Activated CD8-positive, alpha-beta memory T cell treated with anti-CD3 and anti-CD28 coated beads for 36 hours (primary cell): ENCODE measurements around the gene TM4SF1. TPM values are rescaled to one million over a fixed set of nuclear protein-coding genes. Genes with fewer than 3 reads are reported as not detected.
"Not testable (repeated sequence)": the region's sequence is repeated elsewhere in the genome, so short reads cannot be mapped to it uniquely, and the experiment has no call there.

Experiments
- CTCF ChIA-PET: fragments of 350-600 bp; sonication (Branson Sonifier 250); formaldehyde crosslinking; loops from one replicate; lab custom pipeline; 2021; ENCODE audit warnings: antibody characterized with exemption; lab: Charles Lee
- POLR2A ChIA-PET: fragments of 350-600 bp; sonication (Branson Sonifier 250); formaldehyde crosslinking; loops from one replicate; lab custom pipeline; 2021; ENCODE audit warnings: antibody characterized with exemption; lab: Charles Lee
- total RNA-seq, 2 experiments: library from RNA; stranded (reverse); gene quantifications; one replicate each; pipeline ENCODE4 v1.2.3, GENCODE V29; 2021

Gene TM4SF1
- total RNA-seq, 2 experiments from 2014 or later = not detected

DNA sequence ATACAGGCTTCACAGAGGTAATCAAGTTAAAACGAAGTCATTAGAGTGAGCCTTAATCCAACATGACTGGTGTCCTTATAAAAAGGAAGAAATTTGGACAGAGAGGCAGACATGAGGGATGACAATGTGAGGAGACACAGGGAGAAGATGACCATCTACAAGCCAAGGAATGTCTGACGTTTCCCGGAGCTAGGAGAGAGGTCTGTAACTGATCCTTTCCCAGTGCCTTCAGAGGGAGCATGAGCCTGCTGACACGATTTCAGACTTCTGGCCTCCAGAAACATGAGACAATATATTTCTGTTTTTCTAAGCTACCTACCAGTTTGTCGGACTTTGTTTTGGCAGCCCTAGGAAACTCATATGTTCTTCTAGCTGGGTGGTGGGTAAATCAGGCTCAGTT is 15.1 kb downstream of the TM4SF1 start:
- ChIA-PET POLR2A (no interaction called here), CTCF (interaction anchor here (2.3 kb wide), 1 partner anchor 9 kb away, joined by 6 read pairs; no protein-coding TSS in a partner anchor)

DNA sequence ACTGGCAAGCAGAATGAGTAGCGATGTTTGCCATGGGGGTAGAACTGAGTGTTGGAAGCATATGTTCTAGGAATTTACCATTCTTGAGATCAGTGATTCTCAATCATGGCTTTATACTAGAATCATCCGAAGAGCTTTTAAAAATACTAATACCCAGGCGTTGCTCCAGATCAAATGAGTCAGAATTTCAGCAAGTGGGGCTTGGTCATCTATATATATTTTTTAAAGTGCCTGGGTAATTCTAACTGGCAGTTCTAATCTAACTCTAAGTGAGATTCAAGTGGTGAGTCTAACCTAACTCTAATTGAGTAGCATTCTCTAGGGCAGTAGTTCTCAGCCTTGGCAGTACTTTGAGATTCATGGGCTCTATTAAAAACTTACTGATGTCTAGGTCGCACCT is 20.8 kb downstream of the TM4SF1 start:
- CTCF ChIA-PET = no interaction called here
- POLR2A ChIA-PET = no interaction called here

DNA sequence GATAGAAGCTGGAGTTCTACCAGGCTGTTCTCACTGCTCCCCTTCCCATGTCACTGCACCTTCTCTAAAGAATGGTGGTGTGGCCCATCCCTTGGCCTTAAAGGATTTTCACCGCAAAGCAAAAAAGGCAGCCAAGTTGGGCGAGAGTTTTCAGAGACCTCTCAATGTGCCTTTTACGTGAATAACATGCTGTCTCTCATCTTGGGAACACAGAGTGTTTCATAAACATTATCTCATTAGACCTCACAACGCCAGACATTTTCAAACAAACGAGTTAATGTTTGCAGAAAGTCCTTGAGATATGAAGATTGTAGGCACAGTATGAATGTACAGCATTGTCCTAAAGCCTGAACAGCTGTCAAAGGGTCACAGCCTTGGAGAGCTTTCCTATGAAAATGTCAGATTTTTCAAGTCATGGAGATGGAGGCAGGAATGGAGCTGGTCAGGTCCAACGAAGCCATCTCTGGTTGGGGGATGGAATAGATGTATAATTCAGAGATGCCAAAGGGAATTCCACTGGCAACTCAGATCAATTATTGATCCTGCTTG is 21.3 kb downstream of the TM4SF1 start:
- CTCF ChIA-PET = no interaction called here
- POLR2A ChIA-PET = no interaction called here

DNA sequence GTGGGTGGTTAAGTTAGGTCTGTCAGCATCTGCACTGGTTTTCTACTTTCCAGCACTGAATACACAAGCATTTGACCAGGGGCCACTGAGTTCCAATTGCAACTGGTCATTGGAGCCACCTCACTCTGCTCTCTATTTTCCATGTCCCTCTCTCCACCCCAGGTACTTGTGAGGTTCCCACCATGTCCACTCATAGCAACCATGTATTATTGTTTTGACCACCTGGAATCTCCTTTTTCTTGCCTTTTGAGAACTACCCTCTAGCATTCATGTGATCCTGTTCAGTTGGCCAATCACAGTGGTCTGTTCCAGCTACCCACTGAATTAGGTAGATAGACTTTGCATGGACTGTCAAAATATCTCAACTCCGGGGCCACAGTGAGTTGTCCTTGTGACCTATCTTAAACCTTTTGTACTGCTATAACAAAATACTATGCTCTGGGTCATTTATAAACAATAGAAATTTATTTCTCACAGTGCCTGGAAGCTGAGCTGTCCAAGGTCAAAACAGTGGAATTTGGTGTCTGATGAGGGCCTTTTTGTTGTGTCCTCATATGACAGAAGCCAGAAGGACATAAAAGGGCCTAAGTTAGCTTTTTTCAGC is 23.8 kb downstream of the TM4SF1 start:
- ChIA-PET CTCF (interaction anchor here (1.6 kb wide), 1 partner anchor 8 kb away, joined by 6 read pairs; no protein-coding TSS in a partner anchor), POLR2A (no interaction called here)

DNA sequence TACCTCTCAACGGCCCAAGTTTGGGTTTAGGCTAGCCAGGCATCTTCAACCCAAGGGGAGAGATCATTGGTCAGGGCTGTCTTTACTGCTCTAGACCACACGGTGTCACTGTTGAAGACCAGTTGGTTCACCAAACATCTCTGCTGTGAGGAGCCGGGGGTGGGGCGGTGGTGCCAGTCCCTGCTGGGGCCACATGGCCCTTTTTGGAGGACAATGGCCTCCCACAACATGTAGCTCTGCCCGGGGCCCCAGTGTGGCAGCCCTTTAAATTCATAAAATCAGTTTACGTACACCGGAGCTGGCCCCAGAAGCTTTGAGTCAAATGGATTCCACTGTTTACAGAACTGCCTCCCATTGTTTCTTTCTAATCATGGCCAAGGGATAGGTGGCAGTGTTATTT is 24.9 kb downstream of the TM4SF1 start:
- ChIA-PET CTCF (interaction anchor here (1.6 kb wide), 1 partner anchor 10 kb away, joined by 6 read pairs; no protein-coding TSS in a partner anchor), POLR2A (no interaction called here)

DNA sequence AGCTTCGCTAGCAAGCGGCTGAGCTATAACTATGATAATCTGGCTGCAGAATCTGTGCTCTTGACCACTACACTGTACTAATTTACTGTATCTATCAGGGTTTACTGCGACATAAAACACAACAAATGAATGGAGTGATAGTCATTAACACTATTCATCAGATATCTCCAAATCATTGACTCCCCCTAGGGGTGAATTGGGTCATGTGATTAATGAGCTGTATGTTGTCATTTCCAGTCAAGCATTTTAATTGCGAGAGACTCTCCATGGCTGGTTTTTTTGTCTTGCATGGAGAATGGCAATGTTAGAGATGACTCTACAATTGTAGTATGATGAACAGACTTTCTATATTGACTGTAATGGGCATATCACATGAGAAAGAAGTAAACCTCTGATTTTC is 33.5 kb downstream of the TM4SF1 start:
- CTCF ChIA-PET = no interaction called here
- POLR2A ChIA-PET = no interaction called here

DNA sequence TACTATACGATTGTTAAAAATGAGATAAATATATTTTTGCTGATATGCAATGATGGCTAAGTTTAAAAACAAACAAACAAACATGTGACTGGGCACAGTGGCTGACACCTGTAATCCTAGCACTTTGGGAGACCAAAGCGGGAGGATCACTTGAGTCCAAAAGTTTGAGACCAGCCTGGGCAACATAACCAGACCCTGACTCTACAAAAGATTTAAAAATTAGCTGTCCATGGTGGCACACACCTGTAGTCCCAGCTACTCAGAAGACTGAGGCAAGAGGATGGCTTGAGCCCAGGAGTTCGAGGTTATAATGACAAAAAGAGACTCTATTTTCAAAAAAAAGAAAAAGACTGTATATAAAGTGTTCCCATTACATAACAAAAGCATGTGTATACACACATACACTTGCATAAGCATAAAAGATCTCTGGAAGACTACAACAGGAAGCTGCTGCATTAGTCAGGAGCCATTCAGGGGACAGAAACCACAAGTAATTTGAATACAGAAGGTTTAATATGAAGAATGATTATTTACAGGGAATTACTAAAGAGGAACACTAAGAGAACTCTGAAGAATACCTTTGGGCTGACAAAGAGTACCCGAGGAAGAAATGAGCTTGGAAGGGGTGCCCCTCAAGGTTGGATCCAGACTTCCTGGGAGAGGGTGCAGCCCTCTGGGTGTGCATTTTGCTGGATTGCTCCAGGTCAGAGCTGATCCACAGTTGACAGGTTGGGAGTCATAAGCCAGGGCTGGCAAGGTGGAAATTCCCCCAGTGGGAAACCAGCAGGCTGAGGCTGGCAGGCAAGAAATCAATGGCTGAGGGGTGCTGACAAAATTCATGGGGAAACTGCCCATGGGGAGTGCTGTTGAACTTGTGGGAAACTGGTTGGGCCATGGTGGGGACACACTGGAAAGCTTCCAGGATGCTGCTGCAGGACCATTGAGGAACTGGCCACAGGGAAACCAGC is 34.8 kb downstream of the TM4SF1 start:
- CTCF ChIA-PET = no interaction called here
- POLR2A ChIA-PET = no interaction called here

DNA sequence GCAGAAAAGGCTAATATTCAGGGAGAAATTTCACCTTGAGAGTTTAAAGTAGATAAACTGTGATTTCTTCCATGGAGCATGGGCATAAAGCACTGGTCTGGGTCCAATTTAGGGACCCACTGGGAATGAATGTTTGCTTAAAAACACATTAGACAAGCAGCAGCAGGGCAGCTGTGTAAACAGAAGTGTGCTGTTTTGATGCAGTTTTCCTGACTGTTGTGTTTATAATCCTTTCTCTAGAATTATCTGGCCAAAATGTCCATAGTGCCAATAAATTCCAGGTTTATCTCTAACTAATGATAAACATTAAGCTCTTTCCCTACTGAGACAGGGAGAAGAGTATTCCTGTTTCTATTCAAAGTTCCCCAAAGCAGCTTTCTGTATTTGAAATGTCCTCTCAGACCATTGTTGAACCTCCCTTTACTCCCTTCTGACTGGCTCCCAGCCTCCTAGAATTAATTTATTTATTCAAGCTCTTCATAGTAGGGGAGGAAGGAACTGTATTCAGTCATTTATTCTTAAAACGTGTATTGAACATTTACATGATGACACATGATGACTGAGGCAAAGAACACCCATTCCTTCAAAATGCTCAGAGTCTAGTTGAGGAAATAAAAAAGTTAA is 37.0 kb downstream of the TM4SF1 start:
- CTCF ChIA-PET = no interaction called here

DNA sequence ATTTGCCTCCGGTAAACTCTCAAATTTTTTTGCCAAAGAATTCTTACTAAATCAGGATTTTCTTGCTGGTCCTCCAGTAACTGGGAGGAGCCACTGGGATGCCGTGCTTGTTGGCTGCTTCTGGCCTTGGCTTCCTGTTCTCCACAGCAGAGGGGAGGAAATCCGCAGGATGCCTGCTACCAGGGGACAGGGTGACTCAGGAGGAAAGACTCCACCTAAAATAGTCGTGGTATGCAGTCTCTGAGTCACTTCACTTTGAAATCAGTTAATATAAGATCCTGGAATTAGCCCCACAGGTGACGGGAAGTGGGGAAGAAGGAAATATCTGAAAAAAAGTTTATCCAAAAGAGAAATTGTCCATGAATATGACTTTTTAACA is 37.5 kb downstream of the TM4SF1 start:
- ChIA-PET POLR2A (no interaction called here), CTCF (no interaction called here)

More for the DNA sequence above, 37.0 kb downstream of the TM4SF1 start:
- POLR2A ChIA-PET = no interaction called here

DNA sequence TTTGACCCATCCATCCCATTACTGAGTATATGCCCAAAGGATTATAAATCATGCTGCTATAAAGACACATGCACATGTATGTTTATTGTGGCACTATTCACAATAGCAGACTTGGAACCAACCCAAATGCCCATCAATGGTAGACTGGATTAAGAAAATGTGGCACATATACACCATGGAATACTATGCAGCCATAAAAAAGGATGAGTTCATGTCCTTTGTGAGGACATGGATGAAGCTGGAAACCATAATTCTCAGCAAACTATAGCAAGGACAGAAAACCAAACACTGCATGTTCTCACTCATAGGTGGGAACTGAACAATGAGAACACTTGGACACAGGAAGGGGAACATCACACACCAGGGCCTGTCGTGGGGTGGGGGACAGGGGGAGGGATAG is 40.0 kb downstream of the TM4SF1 start:
- CTCF ChIA-PET, POLR2A ChIA-PET: not testable (repeated sequence)

DNA sequence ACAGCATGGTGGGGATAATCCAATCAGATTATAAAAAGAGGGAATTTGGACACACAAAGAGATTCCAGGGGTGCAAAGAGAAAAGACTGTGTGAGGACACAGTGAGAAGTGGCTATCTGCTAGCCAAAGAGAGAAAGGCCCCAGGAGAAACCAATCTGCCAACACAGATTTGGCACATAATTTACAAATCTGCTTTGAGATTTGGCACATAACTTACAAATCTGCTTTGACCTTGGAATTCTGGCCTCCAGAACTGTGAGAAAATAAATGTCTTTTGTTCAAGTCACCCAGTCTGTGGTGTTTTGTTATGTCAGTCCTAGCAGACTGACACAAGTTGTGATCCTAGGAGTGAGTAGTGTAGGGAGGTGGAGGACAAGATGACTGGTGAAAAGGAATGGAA is 40.5 kb downstream of the TM4SF1 start:
- CTCF ChIA-PET = no interaction called here
- POLR2A ChIA-PET = no interaction called here

DNA sequence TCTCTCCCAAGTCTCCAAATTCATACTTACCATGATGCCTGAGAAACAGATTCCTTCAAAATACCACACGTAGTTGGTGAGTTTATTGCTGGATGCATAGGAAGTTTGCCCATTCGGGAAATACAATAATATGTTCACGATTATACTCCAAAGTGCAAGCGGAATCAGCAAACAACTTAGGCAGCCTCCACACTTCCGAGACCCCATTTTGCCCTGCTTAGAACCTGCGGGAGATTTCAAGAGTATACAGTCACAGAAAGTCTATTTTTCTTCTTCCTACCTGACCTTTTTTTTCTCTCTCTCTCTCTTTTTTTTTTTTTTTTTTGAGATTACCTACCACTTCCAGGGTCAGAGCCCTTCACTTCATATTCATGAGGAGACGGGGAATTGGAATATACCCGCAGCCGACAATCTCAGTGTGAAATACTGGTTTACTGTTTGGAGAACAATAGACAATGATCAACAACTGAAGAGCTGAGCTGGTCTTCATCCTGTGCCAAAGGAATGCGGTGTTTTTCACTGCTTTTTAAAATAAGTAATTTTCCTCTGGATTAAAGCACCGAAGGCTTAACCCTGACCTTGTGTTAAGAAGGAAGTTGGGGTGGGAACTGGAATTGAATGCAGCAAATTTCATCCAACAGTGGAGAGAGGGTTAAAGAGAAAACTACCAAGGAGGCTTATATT is 44.1 kb downstream of the TM4SF1 start, which contains the start of gene TM4SF18:
TM4SF18 (minus strand) TSS at position 461 of the 684 bp plus-strand sequence; CDS start at position 207, 254 bp downstream.
- ChIA-PET POLR2A (no interaction called here), CTCF (interaction anchor here (1.7 kb wide), 1 partner anchor 37 kb away, joined by 3 read pairs; no protein-coding TSS in a partner anchor)

DNA sequence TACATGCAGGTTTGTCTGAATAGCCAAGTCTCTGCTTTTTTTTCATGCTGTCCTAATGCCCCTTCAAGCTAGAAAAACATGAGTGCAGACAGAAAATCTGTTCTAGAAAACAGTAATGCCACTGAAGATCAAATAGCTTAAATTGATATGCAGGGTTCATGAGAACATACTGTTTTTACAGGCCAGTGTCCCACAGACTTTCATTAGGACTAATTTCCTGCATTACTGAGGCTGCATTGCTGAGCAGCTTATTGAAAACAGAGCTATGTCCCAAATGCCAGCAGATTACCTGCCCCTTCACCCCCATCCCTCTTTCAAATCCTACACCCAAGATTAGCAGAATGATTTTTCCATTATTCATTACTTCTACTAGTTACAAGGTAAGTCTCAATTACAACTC is 44.7 kb downstream of the TM4SF1 start:
- CTCF ChIA-PET = interaction anchor here (1.7 kb wide), 1 partner anchor 37 kb away, joined by 3 read pairs; no protein-coding TSS in a partner anchor
- POLR2A ChIA-PET = no interaction called here

DNA sequence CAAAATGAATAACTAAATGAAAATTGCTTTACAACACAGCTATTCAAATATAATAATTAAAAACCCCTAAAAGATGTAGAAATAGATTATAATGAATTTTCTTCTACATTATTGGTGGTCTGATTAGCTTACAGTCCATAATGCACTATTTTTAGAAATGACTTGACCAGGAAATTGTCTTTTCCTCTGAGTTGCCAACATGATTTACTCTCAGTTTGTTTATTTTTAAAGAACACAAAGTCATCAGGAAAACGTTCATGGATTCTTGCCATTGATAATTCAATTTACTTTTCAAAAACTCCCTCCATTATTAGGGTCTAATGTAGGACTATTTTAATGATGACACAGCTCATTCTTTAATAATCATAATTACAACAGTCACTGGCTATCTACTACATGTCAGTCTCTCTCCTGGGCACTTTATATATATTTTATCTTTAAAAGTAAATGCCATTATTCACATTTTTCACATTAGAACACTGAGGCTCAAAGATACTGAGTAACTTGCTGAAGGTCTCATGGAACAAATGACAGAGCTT is 45.2 kb downstream of the TM4SF1 start:
- ChIA-PET CTCF (interaction anchor here (1.7 kb wide), 1 partner anchor 36 kb away, joined by 3 read pairs; no protein-coding TSS in a partner anchor), POLR2A (no interaction called here)

DNA sequence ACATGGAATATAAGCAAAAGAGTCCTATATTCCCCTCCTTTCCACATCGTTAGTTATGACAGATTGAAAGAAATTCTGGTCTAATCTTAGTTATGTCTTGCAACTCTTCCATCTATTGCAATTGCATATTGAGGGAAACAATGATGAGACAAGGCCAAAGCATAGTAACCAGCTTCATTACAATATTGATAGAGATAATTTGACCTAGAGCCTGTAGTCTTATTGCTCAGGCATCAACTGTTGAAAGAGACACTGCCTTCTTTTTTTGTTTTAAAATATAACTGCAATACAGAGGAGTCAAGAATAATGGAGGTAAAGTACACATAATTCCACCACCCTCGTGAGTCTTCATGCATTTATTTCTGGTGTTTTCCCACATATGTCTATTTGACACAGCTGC is 46.1 kb downstream of the TM4SF1 start:
- CTCF ChIA-PET = no interaction called here
- POLR2A ChIA-PET = no interaction called here

DNA sequence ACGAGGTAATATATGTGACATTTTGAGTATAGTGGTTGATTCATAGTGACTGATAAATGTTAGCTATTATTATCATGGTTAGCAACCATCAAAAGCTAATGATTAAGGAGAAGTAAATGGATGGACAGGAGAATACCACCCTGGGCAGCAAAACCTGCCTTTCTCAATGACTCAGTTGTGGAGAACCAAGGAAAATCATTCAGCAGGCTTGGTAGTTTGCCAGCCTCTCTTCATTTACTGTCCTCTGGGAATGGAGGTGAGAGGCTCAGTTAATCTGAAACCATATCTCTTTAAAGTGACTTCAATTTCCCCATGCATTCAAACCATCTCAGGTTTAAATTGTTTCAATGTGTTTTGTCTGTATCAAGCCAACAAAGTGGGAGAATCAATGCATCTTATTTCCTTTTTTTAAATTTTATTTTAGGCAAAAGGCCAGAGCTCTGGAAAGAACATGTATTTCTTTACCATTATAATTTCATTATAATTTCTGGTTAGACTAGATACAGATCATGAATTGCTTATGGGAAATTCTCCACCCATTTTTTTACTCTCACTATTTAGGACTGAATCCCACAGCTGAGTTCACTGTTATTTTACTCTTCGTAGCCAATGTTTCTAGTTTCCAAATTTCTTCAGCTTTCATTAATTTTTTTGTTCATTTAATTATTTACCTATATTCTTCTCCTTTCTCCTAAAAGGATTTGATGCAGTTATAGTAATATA is 46.7 kb downstream of the TM4SF1 start:
- POLR2A ChIA-PET = no interaction called here
- CTCF ChIA-PET = no interaction called here

DNA sequence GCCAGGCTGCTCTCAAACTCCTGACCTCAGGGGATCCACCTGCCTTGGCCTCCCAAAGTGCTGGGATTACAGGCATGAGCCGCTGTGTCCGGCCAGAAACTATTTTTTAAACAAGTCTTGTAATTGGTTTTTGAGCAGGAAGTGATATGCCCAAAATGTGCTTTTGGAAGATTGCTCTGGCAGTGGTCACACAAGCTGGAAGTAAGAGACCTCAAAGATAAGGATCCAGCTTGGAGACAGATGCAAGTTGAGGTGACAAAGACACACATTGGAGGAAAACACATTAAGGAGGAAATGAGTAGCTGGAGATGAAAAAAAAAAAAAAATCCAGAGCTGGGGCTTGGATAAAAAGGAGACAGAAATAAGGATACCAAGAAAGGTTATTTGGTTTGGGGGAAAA is 50.3 kb downstream of the TM4SF1 start:
- ChIA-PET POLR2A (no interaction called here), CTCF (interaction anchor here (0.8 kb wide), 1 partner anchor 11 kb away, joined by 3 read pairs; no protein-coding TSS in a partner anchor)

DNA sequence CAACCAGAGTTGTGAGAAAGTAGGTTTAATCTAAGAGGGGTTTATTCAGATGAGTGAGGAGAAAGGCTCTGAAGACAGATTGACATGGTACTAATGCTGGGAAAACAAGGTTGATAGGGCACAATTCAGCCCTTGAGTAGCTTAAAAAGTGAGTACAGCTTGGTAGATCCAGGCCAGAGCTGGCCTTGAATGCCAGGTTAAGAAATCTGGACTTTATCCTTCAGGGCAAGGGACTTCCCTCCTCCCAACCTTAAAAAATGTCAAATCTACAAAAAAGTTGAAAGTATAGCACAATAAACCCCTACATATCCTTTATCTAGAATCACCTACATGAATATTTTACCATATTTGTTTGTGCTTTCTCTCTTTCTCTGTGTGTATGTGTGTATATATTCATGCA is 51.9 kb downstream of the TM4SF1 start:
- CTCF ChIA-PET = no interaction called here
- POLR2A ChIA-PET = no interaction called here
